Measurements from ENCODE around the gene YWHAB. TPM values are rescaled to one million over a fixed set of nuclear protein-coding genes. Genes with fewer than 3 reads are reported as not detected.
"Not testable (repeated sequence)": the region's sequence is repeated elsewhere in the genome, so short reads cannot be mapped to it uniquely, and the experiment has no call there.

Gene YWHAB
- total and polyA plus RNA-seq, 2 donors (not counting 3 experiments of a cell fraction or from before 2014, with no cell fraction given), result 65.9 to 255 TPM

- Histone ChIP-seq H3K9ac (replicated peaks; ENCODE audit: extremely low read depth, insufficient read depth, low read length) (no peak overlapping the region), H2AFZ (ENCODE audit: low read depth, low read length) (no peak overlapping the region), H3K4me2 (ENCODE audit: insufficient read depth, low read length) (no peak overlapping the region), H4K20me1 (replicated peaks; ENCODE audit: control insufficient read depth, extremely low read depth, insufficient read depth, low read length) (no peaks in the 10 kb centered on the region), H3K79me2 (ENCODE audit: control insufficient read depth, insufficient read depth, low read length) (no peaks in the 10 kb centered on the region), H3K9me3 (replicated peaks; ENCODE audit: control insufficient read depth, insufficient read depth, low read length) (no peaks in the 10 kb centered on the region), H3K36me3 (ENCODE audit: control insufficient read depth in 2 of 2, extremely low read depth in 1 of 2, insufficient read depth in 2 of 2, low read length in 2 of 2) (no peaks in the 10 kb centered on the region), H3K9me1 (replicated peaks; ENCODE audit: control insufficient read depth, extremely low read depth, insufficient read depth, low read length) (no peaks in the 10 kb centered on the region), H3K4me1 (ENCODE audit: control insufficient read depth, extremely low read depth, insufficient read depth, low read length) (no peaks in the 10 kb centered on the region), H3K27me3 (ENCODE audit: control insufficient read depth in 2 of 2, insufficient read depth in 2 of 2, low read length in 2 of 2) (peaks cover 5 to 6% of the 10 kb centered on the region in 2 experiments), H3K27ac (ENCODE audit: insufficient read depth, low read depth, low read length) (no peak overlapping the region), H3K4me3 (replicated peaks in 1 of 3; ENCODE audit: insufficient read depth in 1 of 3, low read depth in 1 of 3, low read length in 3 of 3) (no peak overlapping the region)
- ChIA-PET POLR2A (no interaction called here), CTCF (interaction anchor here (1.4 to 3.3 kb wide), 2 partner anchors 114 to 177 kb away, joined by 8 to 11 read pairs; no protein-coding TSS in a partner anchor)
- no TSS peak for BruUV-seq (replicated peaks)
- DNase-seq (ENCODE audit: low read depth, low spot score) (no peak), FAIRE-seq (no peak)
- intact Hi-C loops (cut with micrococcal nuclease), result no loop called here
- TF ChIP-seq POLR2AphosphoS5 (IDR thresholded peaks at IDR 0.05; ENCODE audit: insufficient read depth, low read depth, low read length) (no peak), JUN (IDR thresholded peaks at IDR 0.05; ENCODE audit: borderline replicate concordance, insufficient read depth, insufficient read length, low read depth) (no peak), POLR2A (IDR thresholded peaks at IDR 0.05; ENCODE audit: low read depth, low read length) (no peak), FOS (IDR thresholded peaks at IDR 0.05; ENCODE audit: borderline replicate concordance, insufficient read depth, low read length) (no peak), MYC (IDR thresholded peaks at IDR 0.05; ENCODE audit: low read depth, low read length) (no peak), CTCF (IDR thresholded peaks at IDR 0.05; ENCODE audit: extremely low read depth in 1 of 2, insufficient read depth in 1 of 2, low read depth in 1 of 2, low read length in 2 of 2) (no peak), MAX (IDR thresholded peaks at IDR 0.05; ENCODE audit: insufficient read depth, insufficient read length) (no peak), GATA2 (IDR thresholded peaks at IDR 0.05; ENCODE audit: insufficient read depth, insufficient read length, low read depth, low read length) (no peak), EZH2 (IDR thresholded peaks at IDR 0.05; ENCODE audit: borderline replicate concordance, low read depth, low read length, severe bottlenecking) (no peak)
- dilution Hi-C loops (cut with MboI; ENCODE audit: extremely low pct_ligation_motif_present, low sequenced_read_pairs), result no loop called here
Measured at GRCh38 chr20:44862286-44862685, 23.2 kb upstream of the YWHAB start.

DNA sequence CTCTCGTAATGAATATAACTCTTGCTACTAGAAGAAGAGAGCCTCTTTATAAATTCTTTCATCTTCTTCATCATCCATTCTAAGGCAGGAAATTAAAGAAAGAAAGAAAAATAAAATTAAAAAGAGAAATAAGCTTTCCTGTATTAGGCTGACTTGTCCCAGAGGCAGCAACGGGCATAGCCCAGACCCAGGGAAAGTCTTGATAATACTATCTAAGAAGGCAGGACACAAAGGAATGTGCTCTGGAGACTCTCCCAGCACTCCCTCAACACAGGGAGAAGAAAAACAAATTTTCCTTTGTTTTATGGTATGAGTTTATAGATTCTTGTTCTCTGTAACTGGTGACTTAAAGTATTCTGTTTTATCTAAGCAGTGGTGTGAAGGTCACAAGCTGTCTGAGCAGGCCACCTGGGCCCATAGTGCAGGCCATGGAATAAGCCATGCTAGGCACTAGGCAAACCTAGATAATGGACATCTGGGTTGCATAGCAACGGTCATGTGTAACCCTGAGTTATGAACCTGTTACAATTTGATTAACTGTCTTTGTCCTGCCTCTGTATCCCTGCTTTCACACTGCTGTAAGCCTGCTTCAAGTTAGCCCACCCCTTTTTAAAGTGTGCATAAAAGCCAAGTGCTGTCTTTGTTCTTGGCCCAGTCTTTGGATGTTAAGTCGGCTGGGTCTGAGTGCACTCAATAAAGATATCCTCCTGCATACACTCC lies 22.0 kb upstream of the YWHAB start:
- BruUV-seq (replicated peaks), result not testable (repeated sequence)

More for the DNA sequence above, 22.0 kb upstream of the YWHAB start:
- H3K9me1 ChIP-seq (replicated peaks; ENCODE audit: control insufficient read depth, extremely low read depth, insufficient read depth, low read length); H3K9me3 ChIP-seq (replicated peaks; ENCODE audit: control insufficient read depth, insufficient read depth, low read length); H2AFZ ChIP-seq (ENCODE audit: low read depth, low read length); H3K4me3 ChIP-seq (replicated peaks in 1 of 3; ENCODE audit: insufficient read depth in 1 of 3, low read depth in 1 of 3, low read length in 3 of 3); H3K79me2 ChIP-seq (ENCODE audit: control insufficient read depth, insufficient read depth, low read length); H3K36me3 ChIP-seq (ENCODE audit: control insufficient read depth in 2 of 2, extremely low read depth in 1 of 2, insufficient read depth in 2 of 2, low read length in 2 of 2); DNase-seq (ENCODE audit: low read depth, low spot score); H3K9ac ChIP-seq (replicated peaks; ENCODE audit: extremely low read depth, insufficient read depth, low read length); POLR2A ChIA-PET; dilution Hi-C loops (cut with MboI; ENCODE audit: extremely low pct_ligation_motif_present, low sequenced_read_pairs); intact Hi-C loops (cut with micrococcal nuclease); H3K4me2 ChIP-seq (ENCODE audit: insufficient read depth, low read length); FAIRE-seq; H4K20me1 ChIP-seq (replicated peaks; ENCODE audit: control insufficient read depth, extremely low read depth, insufficient read depth, low read length); H3K27ac ChIP-seq (ENCODE audit: insufficient read depth, low read depth, low read length); H3K4me1 ChIP-seq (ENCODE audit: control insufficient read depth, extremely low read depth, insufficient read depth, low read length): not testable (repeated sequence)
- CTCF ChIA-PET, result interaction anchor here (0.9 to 3.3 kb wide), 4 partner anchors 115 to 479 kb away, joined by 3 to 11 read pairs (median 8); no protein-coding TSS in a partner anchor
- H3K27me3 ChIP-seq (ENCODE audit: control insufficient read depth in 2 of 2, insufficient read depth in 2 of 2, low read length in 2 of 2), result peaks cover 8 to 12% of the 10 kb centered on the region in 2 experiments
